OCI-LY3 (cell line): ENCODE data around the gene LRRC8D.
A peak's percentile ranks its signal among the peaks of the same experiment; 100 is the strongest.
"Not testable (repeated sequence)": the region's sequence is repeated elsewhere in the genome, so short reads cannot be mapped to it uniquely, and the experiment has no call there.

Experiments
- H2AFZ ChIP-seq: fragments of 200-600, 300-600 bp; shearing (Covaris generic); 2 replicates; pipeline ENCODE4 v1.6.0; 2014; ENCODE audit warnings: antibody characterized with exemption, low read depth, low read length
- H3K27ac ChIP-seq: fragments of 200-600, 300-600 bp; sonication (generic); 2 replicates; pipeline ENCODE4 v1.5.1; 2014; ENCODE audit warnings: mild to moderate bottlenecking, low read length, moderate library complexity, mixed read lengths
- H3K27me3 ChIP-seq: fragments of 200-600, 300-600 bp; sonication (generic); 2 replicates; pipeline ENCODE4 v1.6.1; 2014; ENCODE audit warnings: low read depth, low read length, mixed read lengths
- H3K36me3 ChIP-seq: fragments of 200-600, 300-600 bp; sonication (generic); replicated peaks from 2 replicates; pipeline ENCODE3; 2014; ENCODE audit warnings: low read depth, low read length, mixed read lengths
- H3K4me1 ChIP-seq: fragments of 300-600, 200-600 bp; sonication (generic); 2 replicates; pipeline ENCODE4 v1.6.1; 2014; ENCODE audit warnings: low read length, mixed read lengths
- H3K4me2 ChIP-seq: fragments of 200-600, 300-600 bp; sonication (generic); 2 replicates; pipeline ENCODE4 v1.6.1; 2014; ENCODE audit warnings: low read length, mixed read lengths
- H3K4me3 ChIP-seq: fragments of 300-600, 200-600 bp; sonication (generic); 2 replicates; pipeline ENCODE4 v1.5.1; 2014; ENCODE audit warnings: antibody characterized with exemption, mild to moderate bottlenecking, low read length, moderate library complexity
- H3K79me2 ChIP-seq: fragments of 300-600, 200-600 bp; shearing (Covaris generic); 2 replicates; pipeline ENCODE4 v1.6.1; 2014; ENCODE audit warnings: mild to moderate bottlenecking, low read length, mixed read lengths
- H3K9ac ChIP-seq: fragments of 300-600, 200-600 bp; shearing (Covaris generic); 2 replicates; pipeline ENCODE4 v1.6.0; 2014; ENCODE audit warnings: mild to moderate bottlenecking, low read length, moderate library complexity
- H3K9me3 ChIP-seq: fragments of 200-600, 300-600 bp; shearing (Covaris generic); 2 replicates; pipeline ENCODE4 v1.6.1; 2014; ENCODE audit warnings: low read length, mixed read lengths; ENCODE audit not compliant: insufficient read depth
- H4K20me1 ChIP-seq: fragments of 200-600, 300-600 bp; sonication (generic); 2 replicates; pipeline ENCODE4 v1.6.1; 2016; ENCODE audit warnings: low read length, mixed read lengths; ENCODE audit not compliant: insufficient read depth
- CTCF ChIP-seq: fragments of 200-600, 300-600 bp; sonication (generic); IDR thresholded peaks from 2 replicates; pipeline ENCODE4 v1.5.1; 2014; ENCODE audit warnings: antibody characterized with exemption, low read length, low read depth
- EZH2phosphoT487 ChIP-seq: fragments of 200-600 bp; shearing (Covaris generic); IDR thresholded peaks from 2 replicates; pipeline ENCODE4 v1.6.1; 2018; ENCODE audit warnings: antibody characterized with exemption, mixed run types, low read depth

LRRC8D gene

GRCh38 chr1:89975540-89976125, 154.8 kb downstream of the LRRC8D start:
- Histone ChIP-seq H3K79me2 (no peaks in the 10 kb centered on the region), H3K9me3 (no peaks in the 10 kb centered on the region), H3K27ac (no peak overlapping the region), H3K36me3 (no peaks in the 10 kb centered on the region), H3K9ac (no peak overlapping the region), H3K27me3 (no peaks in the 10 kb centered on the region), H2AFZ (no peak overlapping the region), H3K4me2 (peak overlapping the region; percentile 42), H4K20me1 (no peaks in the 10 kb centered on the region), H3K4me3 (no peak overlapping the region), H3K4me1 (peaks cover 23% of the 10 kb centered on the region)
- TF ChIP-seq EZH2phosphoT487 (no peak), CTCF (no peak)

GRCh38 chr1:89978755-89979154, 157.9 kb downstream of the LRRC8D start:
- Histone ChIP-seq H3K27me3 (no peaks in the 10 kb centered on the region), H4K20me1 (no peaks in the 10 kb centered on the region), H3K4me3 (no peak overlapping the region), H3K9me3 (no peaks in the 10 kb centered on the region), H3K4me2 (no peak overlapping the region), H3K36me3 (no peaks in the 10 kb centered on the region), H3K27ac (no peak overlapping the region), H3K9ac (no peak overlapping the region), H3K79me2 (no peaks in the 10 kb centered on the region), H3K4me1 (peaks cover 16% of the 10 kb centered on the region), H2AFZ (no peak overlapping the region)
- no peak for TF ChIP-seq EZH2phosphoT487
- TF ChIP-seq CTCF, result no peak

GRCh38 chr1:89980605-89981004, 159.8 kb downstream of the LRRC8D start:
- H2AFZ ChIP-seq, result no peak overlapping the region
- H3K4me1 ChIP-seq, result peaks cover 6% of the 10 kb centered on the region
- TF ChIP-seq EZH2phosphoT487 (no peak), CTCF (no peak)
- H3K79me2 ChIP-seq, result no peaks in the 10 kb centered on the region
- H4K20me1 ChIP-seq, result no peaks in the 10 kb centered on the region
- no peak overlapping the region for H3K4me3 ChIP-seq
- no peak overlapping the region for H3K9ac ChIP-seq
- H3K36me3 ChIP-seq, result no peaks in the 10 kb centered on the region
- H3K9me3 ChIP-seq, result no peaks in the 10 kb centered on the region
- no peaks in the 10 kb centered on the region for H3K27me3 ChIP-seq
- no peak overlapping the region for H3K27ac ChIP-seq
- H3K4me2 ChIP-seq, result no peak overlapping the region

GRCh38 chr1:89982846-89983245, 162.0 kb downstream of the LRRC8D start:
- H3K4me2 ChIP-seq, H2AFZ ChIP-seq, H3K79me2 ChIP-seq, H3K27ac ChIP-seq, H3K27me3 ChIP-seq, H3K36me3 ChIP-seq, H3K9ac ChIP-seq, H4K20me1 ChIP-seq, H3K4me3 ChIP-seq, H3K9me3 ChIP-seq, H3K4me1 ChIP-seq: not testable (repeated sequence)

DNA sequence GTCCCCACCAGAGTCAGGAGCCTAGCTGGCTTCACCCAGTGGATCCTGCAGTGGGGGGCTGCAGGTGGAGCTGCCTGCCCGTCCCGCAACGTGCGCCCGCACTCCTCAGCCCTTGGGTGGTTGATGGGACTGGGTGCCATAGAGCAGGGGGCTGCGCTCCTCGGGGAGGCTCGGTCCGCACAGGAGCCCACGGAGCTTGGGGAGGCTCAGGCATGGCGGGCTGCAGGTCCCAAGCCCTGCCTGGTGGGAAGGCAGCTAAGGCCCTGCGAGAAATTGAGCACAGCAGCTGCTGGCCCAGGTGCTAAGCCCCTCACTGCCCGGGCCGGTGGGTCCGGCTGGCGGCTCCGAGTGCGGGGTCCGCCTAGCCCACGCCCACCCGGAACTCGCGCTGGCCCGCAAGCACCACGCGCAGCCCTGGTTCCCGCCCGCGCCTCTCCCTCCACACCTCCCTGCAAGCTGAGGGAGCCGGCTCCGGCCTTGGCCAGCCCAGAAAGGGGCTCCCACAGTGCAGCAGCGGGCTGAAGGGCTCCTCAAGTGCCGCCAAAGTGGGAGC, 163.8 kb downstream of the LRRC8D start:
- H4K20me1 ChIP-seq, H3K27me3 ChIP-seq, H3K9ac ChIP-seq, H3K4me1 ChIP-seq, H2AFZ ChIP-seq, H3K4me2 ChIP-seq, H3K27ac ChIP-seq, H3K4me3 ChIP-seq, H3K9me3 ChIP-seq, H3K36me3 ChIP-seq, H3K79me2 ChIP-seq: not testable (repeated sequence)
